HUES64 (cell line): ENCODE measurements around the gene ITGA1.
"Not testable (repeated sequence)": the region's sequence is repeated elsewhere in the genome, so short reads cannot be mapped to it uniquely, and the experiment has no call there.

Experiments used
- H3K27ac ChIP-seq: 2 replicates; pipeline ENCODE4 v1.7.0; 2013; ENCODE audit warnings: low read depth, low read length, inconsistent platforms
- H3K27me3 ChIP-seq: 2 replicates; pipeline ENCODE4 v1.6.1; 2013; ENCODE audit warnings: mild to moderate bottlenecking, low read length; ENCODE audit not compliant: insufficient read depth
- H3K36me3 ChIP-seq: 2 replicates; pipeline ENCODE4 v1.6.1; 2013; ENCODE audit warnings: mild to moderate bottlenecking, low read length; ENCODE audit not compliant: insufficient read depth
- H3K4me1 ChIP-seq: 2 replicates; pipeline ENCODE4 v1.6.1; 2013; ENCODE audit warnings: mild to moderate bottlenecking, low read length, moderate library complexity; ENCODE audit not compliant: insufficient read depth
- H3K4me3 ChIP-seq: 2 replicates; pipeline ENCODE4 v1.5.1; 2013; ENCODE audit warnings: mild to moderate bottlenecking, low read length, moderate library complexity
- H3K9ac ChIP-seq: 2 replicates; pipeline ENCODE4 v1.6.1; 2013; ENCODE audit warnings: mild to moderate bottlenecking, low read depth, low read length
- H3K9me3 ChIP-seq: 2 replicates; pipeline ENCODE4 v1.6.1; 2013; ENCODE audit warnings: low read depth, low read length; ENCODE audit not compliant: insufficient read depth
- WGBS: fragments of 150-250, 120-280 bp; methylation state at CpG from one replicate; pipeline ENCODE4 v1.1.7; 2013; ENCODE audit warnings: missing lambda C conversion rate; 5-methylcytosine and 5-hydroxymethylcytosine counted together

ITGA1 gene

GRCh38 chr5:52848688-52849087 is 61.0 kb downstream of the ITGA1 start:
- not testable (repeated sequence) for H3K27ac ChIP-seq, H3K4me3 ChIP-seq, H3K27me3 ChIP-seq, H3K9ac ChIP-seq, H3K36me3 ChIP-seq, H3K4me1 ChIP-seq, H3K9me3 ChIP-seq
- 100% methylated on average over 1 of the region's 5 CpGs for WGBS

GRCh38 chr5:52849544-52849943 is 61.8 kb downstream of the ITGA1 start:
- no peaks in the 10 kb centered on the region for H3K4me1 ChIP-seq
- no peak overlapping the region for H3K4me3 ChIP-seq
- H3K9me3 ChIP-seq: no peaks in the 10 kb centered on the region
- 94% methylated on average over 3 of the region's 3 CpGs for WGBS
- no peak overlapping the region for H3K27ac ChIP-seq
- H3K9ac ChIP-seq: no peak overlapping the region
- H3K36me3 ChIP-seq: no peaks in the 10 kb centered on the region
- H3K27me3 ChIP-seq: no peaks in the 10 kb centered on the region

- no peak overlapping the region for H3K27ac ChIP-seq
- WGBS: 97% methylated on average over 2 of the region's 2 CpGs
- H3K36me3 ChIP-seq: no peaks in the 10 kb centered on the region
- no peak overlapping the region for H3K4me3 ChIP-seq
- H3K9ac ChIP-seq: no peak overlapping the region
- H3K4me1 ChIP-seq: 0 out of 2 replicates have a peak, but pooled peaks cover 3% of the 10 kb centered on the region
- H3K27me3 ChIP-seq: no peaks in the 10 kb centered on the region
- no peaks in the 10 kb centered on the region for H3K9me3 ChIP-seq
These were observed 65.9 kb downstream of the ITGA1 start for GRCh38 chr5:52853650-52854049.

- Histone ChIP-seq H3K9ac (no peak overlapping the region), H3K9me3 (no peaks in the 10 kb centered on the region), H3K4me1 (0 out of 2 replicates have a peak, but pooled peaks cover 3% of the 10 kb centered on the region), H3K27me3 (no peaks in the 10 kb centered on the region), H3K4me3 (no peak overlapping the region), H3K36me3 (no peaks in the 10 kb centered on the region), H3K27ac (no peak overlapping the region)
- 100% methylated on average over 2 of the region's 2 CpGs for WGBS
These were observed 66.6 kb downstream of the ITGA1 start for GRCh38 chr5:52854301-52854700.

- WGBS: 92% methylated on average over 2 of the region's 2 CpGs
- Histone ChIP-seq H3K4me3 (no peak overlapping the region), H3K9me3 (no peaks in the 10 kb centered on the region), H3K27ac (no peak overlapping the region), H3K4me1 (0 out of 2 replicates have a peak, but pooled peaks cover 3% of the 10 kb centered on the region), H3K36me3 (no peaks in the 10 kb centered on the region), H3K27me3 (no peaks in the 10 kb centered on the region), H3K9ac (no peak overlapping the region)
These were observed 67.2 kb downstream of the ITGA1 start for GRCh38 chr5:52854949-52855348.

- Histone ChIP-seq H3K27ac (no peak overlapping the region), H3K9me3 (no peaks in the 10 kb centered on the region), H3K4me1 (0 out of 2 replicates have a peak, but pooled peaks cover 3% of the 10 kb centered on the region), H3K4me3 (no peak overlapping the region), H3K36me3 (no peaks in the 10 kb centered on the region), H3K27me3 (no peaks in the 10 kb centered on the region), H3K9ac (no peak overlapping the region)
- WGBS: 93% methylated on average over 3 of the region's 3 CpGs
These were observed 68.8 kb downstream of the ITGA1 start for GRCh38 chr5:52856564-52856963.

- no peak overlapping the region for H3K4me3 ChIP-seq
- no peaks in the 10 kb centered on the region for H3K36me3 ChIP-seq
- 90% methylated on average over 2 of the region's 2 CpGs for WGBS
- no peak overlapping the region for H3K9ac ChIP-seq
- 0 out of 2 replicates have a peak, but pooled peaks cover 3% of the 10 kb centered on the region for H3K4me1 ChIP-seq
- H3K27ac ChIP-seq: no peak overlapping the region
- no peaks in the 10 kb centered on the region for H3K27me3 ChIP-seq
- no peaks in the 10 kb centered on the region for H3K9me3 ChIP-seq
These were observed 71.9 kb downstream of the ITGA1 start for GRCh38 chr5:52859628-52860027.

GRCh38 chr5:52861368-52861767 is 73.7 kb downstream of the ITGA1 start:
- WGBS: 91% methylated on average over 4 of the region's 5 CpGs
- Histone ChIP-seq H3K4me1 (no peaks in the 10 kb centered on the region), H3K27ac (no peak overlapping the region), H3K27me3 (no peaks in the 10 kb centered on the region), H3K9me3 (no peaks in the 10 kb centered on the region), H3K4me3 (no peak overlapping the region), H3K36me3 (no peaks in the 10 kb centered on the region), H3K9ac (no peak overlapping the region)

GRCh38 chr5:52863715-52864290 is 76.1 kb downstream of the ITGA1 start:
- H3K4me3 ChIP-seq: no peak overlapping the region
- no peak overlapping the region for H3K9ac ChIP-seq
- H3K27ac ChIP-seq: no peak overlapping the region
- no peaks in the 10 kb centered on the region for H3K27me3 ChIP-seq
- H3K9me3 ChIP-seq: no peaks in the 10 kb centered on the region
- no peaks in the 10 kb centered on the region for H3K4me1 ChIP-seq
- 92% methylated on average over 2 of the region's 2 CpGs for WGBS
- H3K36me3 ChIP-seq: no peaks in the 10 kb centered on the region

GRCh38 chr5:52864371-52864770 is 76.7 kb downstream of the ITGA1 start:
- H3K27me3 ChIP-seq: no peaks in the 10 kb centered on the region
- no peak overlapping the region for H3K9ac ChIP-seq
- WGBS: 95% methylated on average over 1 of the region's 2 CpGs
- H3K9me3 ChIP-seq: no peaks in the 10 kb centered on the region
- H3K4me1 ChIP-seq: no peaks in the 10 kb centered on the region
- no peaks in the 10 kb centered on the region for H3K36me3 ChIP-seq
- no peak overlapping the region for H3K4me3 ChIP-seq
- H3K27ac ChIP-seq: no peak overlapping the region

GRCh38 chr5:52864884-52865283 is 77.2 kb downstream of the ITGA1 start:
- Histone ChIP-seq H3K9ac (no peak overlapping the region), H3K27ac (no peak overlapping the region), H3K4me1 (no peaks in the 10 kb centered on the region), H3K36me3 (no peaks in the 10 kb centered on the region), H3K27me3 (no peaks in the 10 kb centered on the region), H3K4me3 (no peak overlapping the region), H3K9me3 (no peaks in the 10 kb centered on the region)
- WGBS: 87% methylated on average over 3 of the region's 3 CpGs

- H3K36me3 ChIP-seq, H3K27me3 ChIP-seq, H3K4me3 ChIP-seq, H3K9ac ChIP-seq, H3K4me1 ChIP-seq, H3K9me3 ChIP-seq, H3K27ac ChIP-seq: not testable (repeated sequence)
- WGBS: 88% methylated on average over 2 of the region's 2 CpGs
These were observed 78.3 kb downstream of the ITGA1 start for GRCh38 chr5:52865991-52866390.
